Measurements from ENCODE around the gene C1orf141.
"Not testable (repeated sequence)": the region's sequence is repeated elsewhere in the genome, so short reads cannot be mapped to it uniquely, and the experiment has no call there.

Gene C1orf141

GRCh38 chr1:67141832-67142231 lies 7.1 kb upstream of the C1orf141 start:
- DNase-seq, result not testable (repeated sequence)

GRCh38 chr1:67140460-67140859 lies 5.7 kb upstream of the C1orf141 start:
- DNase-seq, result no peak

GRCh38 chr1:67138813-67139499 lies 4.2 kb upstream of the C1orf141 start:
- DNase-seq, result no peak

GRCh38 chr1:67137307-67137753 lies 2.6 kb upstream of the C1orf141 start:
- no peak for DNase-seq

- DNase-seq, result no peak
Observed at GRCh38 chr1:67135354-67135753, 584 bp upstream of the C1orf141 start.

DNA sequence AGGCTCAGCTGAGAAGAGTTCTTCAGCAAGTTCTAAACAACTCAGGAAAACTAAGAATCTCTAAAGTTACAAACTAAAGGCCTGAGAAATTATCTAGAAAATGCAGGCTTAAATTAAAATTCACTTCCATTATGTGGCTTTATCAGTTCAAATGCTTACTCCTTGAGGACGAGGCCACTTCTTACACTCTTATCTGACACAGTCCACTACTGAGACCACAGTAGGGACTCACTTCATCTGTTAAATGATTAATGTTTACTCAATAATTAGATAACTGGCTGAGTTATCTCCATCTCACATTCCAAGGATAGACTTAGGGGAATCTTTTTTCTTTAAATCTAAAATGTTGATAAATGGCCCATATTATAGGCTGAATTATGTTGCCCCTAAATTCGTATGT lies 1.6 kb downstream of the C1orf141 start:
- no peak for DNase-seq

DNA sequence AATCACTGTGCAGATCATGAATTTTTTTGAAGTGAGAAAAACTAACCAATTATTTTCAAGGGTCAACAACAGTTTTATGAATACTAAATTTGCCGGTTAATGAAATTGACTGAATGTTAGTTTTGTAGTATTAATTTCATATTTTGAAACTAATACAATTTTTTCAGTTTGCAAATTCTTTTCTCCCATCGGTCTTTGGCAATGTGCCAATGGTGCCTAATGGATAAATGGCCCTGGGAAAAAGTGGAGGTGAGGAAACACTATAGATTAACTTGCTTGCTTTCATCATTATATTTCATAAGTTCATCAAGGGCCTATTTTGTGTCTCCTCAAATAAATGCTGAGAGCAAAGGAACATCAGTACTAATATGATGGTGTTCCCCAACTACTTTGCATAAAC lies 4.1 kb downstream of the C1orf141 start:
- DNase-seq, result no peak

DNA sequence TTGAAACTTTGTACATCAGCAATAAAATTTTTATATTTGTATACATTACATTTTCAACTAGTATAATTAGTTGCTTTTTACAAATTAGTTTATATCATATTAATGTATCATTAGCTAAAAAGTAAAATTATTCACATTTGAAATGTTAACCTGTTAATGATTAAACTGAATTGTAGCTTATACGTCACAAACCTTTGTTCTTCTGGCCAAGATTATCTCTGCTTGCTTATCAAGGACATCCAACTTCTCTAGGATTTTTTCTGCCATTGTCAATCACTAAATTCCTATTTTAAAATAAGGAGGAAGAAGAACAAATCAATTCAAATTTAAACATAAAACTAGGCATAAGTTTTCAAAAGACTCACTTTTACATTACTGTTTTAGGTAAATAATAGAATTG lies 7.8 kb downstream of the C1orf141 start:
- DNase-seq, result no peak

DNA sequence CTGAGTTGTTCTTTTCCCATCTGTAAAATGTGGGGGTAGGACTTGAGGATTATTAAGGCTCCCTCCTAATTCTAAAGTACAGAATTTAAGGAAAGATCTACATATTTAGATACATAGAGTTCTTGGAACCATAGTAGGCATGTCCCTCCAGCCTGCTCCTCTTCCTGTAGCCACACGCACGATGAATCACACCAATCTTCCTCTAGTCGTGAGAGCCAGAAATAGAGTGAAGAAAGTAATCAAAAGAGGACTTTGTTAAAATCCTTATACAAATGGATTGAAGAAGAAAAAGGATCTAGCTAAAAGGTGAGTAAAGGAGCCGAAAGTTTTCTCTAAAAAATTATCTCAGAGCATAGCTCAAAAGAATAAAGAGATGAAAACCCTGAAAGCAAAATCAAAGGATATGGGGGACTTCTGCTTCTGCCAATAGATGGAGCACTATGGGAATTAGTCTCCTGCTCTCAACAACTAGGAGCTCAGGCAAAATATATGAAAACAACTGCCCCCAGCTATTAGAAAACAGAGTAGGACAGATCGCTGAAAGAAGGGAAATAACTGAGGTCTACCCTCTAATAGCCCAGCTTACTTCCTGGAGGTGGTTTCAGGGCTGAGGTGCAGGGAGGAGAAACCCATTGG lies 8.5 kb downstream of the C1orf141 start:
- no peak for DNase-seq

DNA sequence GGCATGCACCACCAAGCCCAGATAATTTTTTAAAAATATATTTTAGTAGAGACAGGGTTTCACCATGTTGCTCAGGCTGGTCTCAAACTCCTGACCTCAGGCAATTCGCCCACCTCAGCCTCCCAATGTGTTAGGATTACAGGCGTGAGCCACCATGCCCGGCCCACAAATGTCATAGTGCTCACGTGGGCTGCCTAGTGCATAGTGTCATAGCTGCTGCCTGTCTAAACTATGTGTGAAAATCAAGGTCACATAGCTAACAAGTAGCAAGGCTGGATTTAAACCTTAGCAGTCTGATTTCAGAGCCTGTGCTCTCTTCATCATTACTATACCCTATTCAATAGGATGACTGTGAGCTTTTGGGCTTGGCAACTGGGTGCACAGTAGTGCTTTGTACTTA lies 10.3 kb downstream of the C1orf141 start:
- DNase-seq, result no peak

DNA sequence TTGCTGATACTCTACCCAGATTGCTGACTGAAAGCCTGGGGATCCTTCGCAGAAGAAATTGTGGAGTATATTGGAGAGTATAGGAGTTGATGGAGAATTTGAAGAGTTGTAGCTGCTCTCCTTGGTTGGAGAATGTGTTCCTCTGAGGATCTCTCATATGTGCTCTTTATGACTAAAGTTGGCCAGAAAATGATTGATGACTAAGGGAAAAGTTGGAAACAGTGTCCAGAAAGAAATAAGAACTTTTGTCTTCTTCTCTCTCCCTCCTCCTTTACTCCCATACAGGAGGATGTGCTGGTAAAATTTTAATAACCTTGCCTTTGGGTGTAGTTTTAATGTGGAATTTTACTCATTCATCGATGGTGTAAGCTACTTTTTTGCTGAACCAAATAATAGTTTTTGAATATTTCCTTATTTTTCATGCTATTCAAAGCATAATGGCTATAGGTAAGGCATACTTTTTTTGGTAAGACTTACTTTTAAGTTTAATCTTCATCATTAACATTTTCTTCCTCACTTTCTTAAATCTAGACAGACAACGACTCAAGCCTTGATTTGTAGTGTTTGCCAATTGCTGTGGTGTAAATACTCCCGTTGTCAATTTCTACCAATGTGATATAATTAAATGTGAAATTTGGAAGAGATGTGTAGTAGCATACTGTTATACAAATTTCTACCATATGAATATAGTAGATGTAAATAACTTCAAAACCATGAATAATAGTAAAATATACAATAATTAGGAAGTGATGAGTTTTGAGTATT lies 13.7 kb downstream of the C1orf141 start:
- no peak for DNase-seq

- no peak for DNase-seq
Observed at GRCh38 chr1:67118646-67119045, 16.1 kb downstream of the C1orf141 start.

GRCh38 chr1:67118191-67118590 lies 16.6 kb downstream of the C1orf141 start:
- DNase-seq, result no peak

DNA sequence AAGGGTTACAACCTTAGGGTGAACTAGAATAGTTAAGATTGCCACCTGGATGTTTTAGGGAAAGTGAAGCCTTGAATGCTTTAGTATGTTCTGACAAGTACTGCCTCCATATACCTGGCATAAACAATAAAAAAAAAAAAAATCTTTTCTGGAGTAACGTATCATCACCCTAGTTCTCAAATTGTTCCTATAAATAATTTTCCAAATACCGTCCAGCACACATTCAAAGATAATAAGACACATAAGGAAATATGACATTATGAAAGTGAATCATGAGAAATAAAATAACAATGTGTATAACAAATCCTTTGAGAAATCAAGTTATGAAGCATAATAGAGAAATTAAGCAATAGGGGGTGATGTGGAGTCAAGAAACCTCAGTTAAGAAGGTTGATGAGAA lies 20.6 kb downstream of the C1orf141 start:
- DNase-seq, result no peak

DNA sequence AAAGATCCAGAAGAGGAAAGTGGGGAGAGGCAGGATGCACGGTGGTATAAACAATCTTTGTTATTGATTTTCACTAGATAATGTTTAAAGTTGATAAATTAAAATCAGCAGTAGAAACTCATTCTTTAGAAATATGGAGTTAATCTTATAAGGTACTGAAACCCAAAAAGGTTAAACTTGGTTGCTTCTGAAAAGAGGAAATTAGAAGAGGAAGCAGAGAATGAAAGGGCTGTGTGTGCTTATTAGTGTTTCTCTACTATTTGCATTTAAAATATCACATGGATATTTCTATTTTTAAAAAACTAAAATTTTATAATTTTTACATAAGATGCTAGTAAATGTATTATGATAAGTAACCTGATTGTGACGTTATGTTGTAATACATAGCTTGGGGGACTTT lies 24.4 kb downstream of the C1orf141 start:
- no peak for DNase-seq

DNA sequence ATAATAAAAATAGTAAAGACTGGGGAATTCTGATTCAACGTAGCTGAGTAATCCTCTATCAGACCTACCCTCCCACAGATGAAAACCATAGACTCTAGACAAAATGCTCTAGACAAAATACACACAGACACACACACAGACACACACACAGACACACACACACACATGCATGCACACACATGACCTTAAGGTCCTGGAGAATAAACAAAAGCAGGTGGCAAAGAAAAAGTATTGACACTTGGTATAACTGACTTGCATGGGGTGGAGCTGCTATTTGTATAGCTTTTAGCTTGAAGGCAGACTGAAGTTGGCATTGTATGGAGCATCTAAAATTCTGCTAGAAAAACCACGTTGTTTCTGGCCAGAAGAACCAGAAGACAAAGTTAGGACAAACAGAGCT lies 29.3 kb downstream of the C1orf141 start:
- no peak for DNase-seq

- DNase-seq, result no peak
Observed at GRCh38 chr1:67103548-67103947, 31.2 kb downstream of the C1orf141 start.

GRCh38 chr1:67100833-67101232 lies 33.9 kb downstream of the C1orf141 start:
- no peak for DNase-seq

DNA sequence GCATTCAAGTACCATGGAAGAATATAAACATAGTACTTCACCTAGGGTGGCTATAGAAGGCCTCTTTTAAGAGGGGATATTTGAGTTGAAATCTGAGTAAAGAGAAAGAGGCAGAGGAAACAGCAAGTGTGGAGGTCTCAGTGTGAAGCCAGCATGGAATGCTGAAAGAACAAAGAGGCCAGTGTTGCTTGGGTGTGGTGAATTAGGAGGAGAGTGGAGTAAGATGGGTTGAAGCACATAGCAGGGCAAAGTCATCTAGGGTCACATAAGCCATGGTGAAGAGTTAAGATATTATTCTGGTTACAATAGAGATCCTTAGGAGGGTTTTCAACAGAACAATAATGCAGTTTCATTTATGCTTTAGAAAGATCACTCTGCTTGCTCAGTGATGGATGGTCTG lies 37.5 kb downstream of the C1orf141 start:
- no peak for DNase-seq

- DNase-seq, result no peak
Observed at GRCh38 chr1:67094191-67094590, 40.6 kb downstream of the C1orf141 start.

DNA sequence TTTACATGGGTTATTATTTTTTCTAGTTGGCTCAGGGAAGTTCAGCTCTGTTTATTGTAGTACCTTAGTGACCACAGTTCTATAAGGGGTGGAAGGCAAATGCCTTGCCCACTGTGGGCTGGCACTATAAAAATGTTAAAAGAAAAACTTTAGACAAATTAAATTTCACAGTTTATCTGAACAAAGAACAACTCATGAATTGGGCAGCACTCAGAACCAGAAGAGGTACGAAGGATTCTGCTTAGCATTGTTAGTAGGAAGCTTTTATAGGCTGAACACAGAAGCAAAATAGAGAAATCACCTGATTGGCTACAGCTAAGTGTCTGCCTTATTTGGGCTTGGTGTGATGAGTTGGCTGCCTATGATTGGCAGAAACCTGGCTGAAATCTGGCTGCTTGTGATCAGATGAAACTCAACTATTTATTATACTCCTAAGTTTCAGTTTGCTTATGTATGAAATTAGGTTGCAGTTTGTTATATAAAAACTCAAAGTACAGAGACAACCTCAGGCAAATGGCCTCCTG lies 45.0 kb downstream of the C1orf141 start:
- DNase-seq, result no peak

DNA sequence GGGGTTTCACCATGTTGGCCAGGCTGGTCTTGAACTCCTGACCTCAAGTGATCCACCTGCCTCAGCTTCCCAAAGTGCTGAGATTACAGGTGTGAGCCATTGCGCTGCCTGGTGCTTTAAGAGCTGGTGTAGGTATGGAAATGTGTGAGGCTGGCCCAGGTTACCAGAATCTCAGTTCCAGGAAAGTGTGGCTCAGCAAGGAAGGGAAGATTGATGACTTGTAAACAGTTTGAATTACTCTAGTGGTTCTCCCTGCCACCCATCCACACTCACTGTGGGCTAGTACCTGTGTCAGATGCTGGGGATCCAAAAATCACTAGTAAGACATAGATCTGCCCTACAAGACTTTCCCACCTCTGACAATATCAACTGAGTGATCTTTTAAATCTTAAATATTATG lies 46.3 kb downstream of the C1orf141 start:
- no peak for DNase-seq

DNA sequence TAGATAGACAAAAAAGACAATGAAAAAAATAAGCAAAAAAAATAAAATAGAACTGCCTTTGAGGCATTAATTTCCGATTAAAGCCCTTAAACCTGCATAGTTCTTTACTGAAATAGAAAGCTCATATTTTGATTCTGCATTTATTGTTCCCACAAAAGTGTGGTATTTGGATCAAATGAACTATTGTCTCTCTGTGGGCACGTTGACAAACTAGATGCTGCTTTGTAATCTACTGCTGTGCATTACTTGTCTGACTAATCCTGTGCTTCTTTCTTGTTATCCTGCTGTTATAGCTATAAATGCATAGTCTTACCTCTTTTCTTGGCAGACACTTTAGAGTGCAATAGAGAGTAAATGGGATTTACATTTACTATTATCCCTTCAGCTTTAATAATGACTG lies 49.4 kb downstream of the C1orf141 start:
- no peak for DNase-seq

GRCh38 chr1:67084765-67085318 lies 49.9 kb downstream of the C1orf141 start:
- DNase-seq, result no peak
